B cell (primary cell): ENCODE measurements around the gene BAZ2B. TPM values are rescaled to one million over a fixed set of nuclear protein-coding genes. Genes with fewer than 3 reads are reported as not detected.

Experiments
- ATAC-seq: fragments of 200-7000 bp; cut with Tn5 transposase; one replicate; pipeline ENCODE4 v1.10.0; 2021; ENCODE audit warnings: low read depth, mild to moderate bottlenecking, moderate number of reproducible peaks, moderate library complexity
- CTCF ChIA-PET: fragments of 350-600 bp; sonication (Branson Sonifier 250); formaldehyde crosslinking; loops from one replicate; lab custom pipeline; 2021; ENCODE audit warnings: antibody characterized with exemption, inconsistent platforms; lab: Charles Lee
- POLR2A ChIA-PET: fragments of 350-600 bp; sonication (Branson Sonifier 250); formaldehyde crosslinking; loops from one replicate; lab custom pipeline; 2021; ENCODE audit warnings: antibody characterized with exemption; lab: Charles Lee
- DNase-seq: peaks from one replicate; pipeline ENCODE4 v3.0.0; 2013
- H2AFZ ChIP-seq: 2 replicates; pipeline ENCODE4 v1.6.1; 2012; ENCODE audit warnings: mild to moderate bottlenecking, low read depth, low read length; ENCODE audit not compliant: insufficient read depth, poor library complexity, severe bottlenecking
- H3K27ac ChIP-seq, 2 donors: 1 replicate in 1 of 2; 2 replicates in 1 of 2; pipeline ENCODE4 v1.5.1; 2012 to 2013; ENCODE audit warnings: low read length in 2 of 2, mild to moderate bottlenecking in 2 of 2, moderate library complexity in 1 of 2
- H3K27me3 ChIP-seq, 4 experiments: fragments of 200-600 bp in 1 of 4; sonication (generic) in 1 of 4; replicated peaks in 1 of 4; 1 replicate in 2 of 4; 2 replicates in 2 of 4; pipeline versions ENCODE4 v1.6.1 to v1.7.0; 2013 to 2016; ENCODE audit warnings: low read length in 3 of 4, mild to moderate bottlenecking in 2 of 4, mixed read lengths in 1 of 4, moderate library complexity in 1 of 4; ENCODE audit not compliant: insufficient read depth in 4 of 4, control insufficient read depth in 3 of 4; ENCODE audit errors: control extremely low read depth in 1 of 4
- H3K36me3 ChIP-seq, 2 experiments: replicated peaks in 1 of 2; 1 replicate in 1 of 2; 2 replicates in 1 of 2; pipeline versions ENCODE4 v1.6.1 to v1.7.1; 2013; ENCODE audit warnings: low read length in 1 of 2; ENCODE audit not compliant: insufficient read depth in 2 of 2, control insufficient read depth in 1 of 2; ENCODE audit errors: control extremely low read depth in 1 of 2, extremely low read depth in 1 of 2
- H3K4me1 ChIP-seq, 2 donors: fragments of 200-600 bp in 1 of 2; sonication (generic) in 1 of 2; 1 replicate in 1 of 2; 2 replicates in 1 of 2; pipeline versions ENCODE4 v1.5.1 to v1.6.1; 2013 to 2017; ENCODE audit warnings: low read length in 2 of 2; ENCODE audit not compliant: control insufficient read depth in 2 of 2, insufficient read depth in 2 of 2
- H3K4me2 ChIP-seq: replicated peaks from 2 replicates; pipeline ENCODE3; 2012; ENCODE audit warnings: mild to moderate bottlenecking, low read depth, low read length; ENCODE audit not compliant: poor library complexity, severe bottlenecking
- H3K4me3 ChIP-seq, 5 experiments: fragments of 200-600 bp in 1 of 5; sonication (generic) in 1 of 5; 1 replicate in 3 of 5; 2 replicates in 2 of 5; pipeline versions ENCODE4 v1.5.1 to v1.7.0; 2011 to 2016; ENCODE audit warnings: low read length in 4 of 5, mild to moderate bottlenecking in 4 of 5, low read depth in 2 of 5, control low read depth in 1 of 5, moderate library complexity in 1 of 5; ENCODE audit not compliant: insufficient read depth in 1 of 5; ENCODE audit errors: control extremely low read depth in 1 of 5, extremely low read depth in 1 of 5
- H3K79me2 ChIP-seq: fragments of 200-600 bp; sonication (generic); one replicate; pipeline ENCODE4 v1.6.0; 2016; ENCODE audit warnings: low read length; ENCODE audit not compliant: control insufficient read depth, insufficient read depth
- H3K9ac ChIP-seq: fragments of 200-600 bp; sonication (generic); 2 replicates; pipeline ENCODE4 v1.6.1; 2017; ENCODE audit warnings: mild to moderate bottlenecking, low read length, moderate library complexity
- H3K9me3 ChIP-seq, 3 donors: one replicate each; pipeline versions ENCODE4 v1.6.1 to v1.7.1; 2013; ENCODE audit warnings: low read length in 2 of 3; ENCODE audit not compliant: control insufficient read depth in 2 of 3, insufficient read depth in 1 of 3; ENCODE audit errors: control extremely low read depth in 1 of 3
- H4K20me1 ChIP-seq: 2 replicates; pipeline ENCODE4 v1.6.0; 2012; ENCODE audit warnings: mild to moderate bottlenecking, low read length; ENCODE audit not compliant: insufficient read depth, control insufficient read depth, poor library complexity, severe bottlenecking
- H3K27ac Mint-ChIP-seq: one replicate; pipeline ENCODE4 v1.8.0; 2021; ENCODE audit warnings: mixed read lengths
- H3K27me3 Mint-ChIP-seq: one replicate; pipeline ENCODE4 v1.8.0; 2021; ENCODE audit warnings: mixed read lengths
- H3K4me1 Mint-ChIP-seq: one replicate; pipeline ENCODE4 v1.8.0; 2021; ENCODE audit warnings: mixed read lengths
- H3K4me3 Mint-ChIP-seq: one replicate; pipeline ENCODE4 v1.8.0; 2021; ENCODE audit warnings: mixed read lengths
- H3K9me3 Mint-ChIP-seq: one replicate; pipeline ENCODE4 v1.8.0; 2022; ENCODE audit warnings: mixed read lengths; ENCODE audit not compliant: insufficient read depth
- CTCF ChIP-seq: fragments of 200-600 bp; IDR thresholded peaks from one replicate; pipeline ENCODE4 v1.8.0; 2022; ENCODE audit warnings: antibody characterized with exemption, mild to moderate bottlenecking
- EZH2 ChIP-seq: IDR thresholded peaks from 2 replicates; pipeline ENCODE4 v1.6.1; 2012; ENCODE audit warnings: borderline replicate concordance, low read depth, mild to moderate bottlenecking, moderate library complexity, low read length; ENCODE audit not compliant: insufficient read depth, poor library complexity, severe bottlenecking
- WGBS: methylation state at CpG from one replicate; pipeline ENCODE4 v1.1.5; 2013; ENCODE audit warnings: missing lambda C conversion rate; ENCODE audit not compliant: insufficient coverage; 5-methylcytosine and 5-hydroxymethylcytosine counted together
- intact Hi-C: fragments of 100-400 bp; cut with micrococcal nuclease; formaldehyde crosslinking; loops from one replicate; pipeline ENCODE4 v1.10.0; 2022
- polyA plus RNA-seq: library from polyadenylated mRNA; depleted of rRNA; stranded (reverse); fragments of >200 nt; gene quantifications from 2 replicates; pipeline ENCODE4 v1.2.3, GENCODE V29; 2012
- total RNA-seq, 2 donors: library from RNA; stranded (reverse); fragments of 120-200 nt in 1 of 2; gene quantifications; 1 replicate in 1 of 2; 2 replicates in 1 of 2; pipeline versions ENCODE4 v1.2.3 to v1.2.4, GENCODE V29; 2013 to 2022

Gene BAZ2B
- total and polyA plus RNA-seq, 2 donors (not counting 1 experiment from before 2014, with no cell fraction given): 8.6 to 42.3 TPM

DNA sequence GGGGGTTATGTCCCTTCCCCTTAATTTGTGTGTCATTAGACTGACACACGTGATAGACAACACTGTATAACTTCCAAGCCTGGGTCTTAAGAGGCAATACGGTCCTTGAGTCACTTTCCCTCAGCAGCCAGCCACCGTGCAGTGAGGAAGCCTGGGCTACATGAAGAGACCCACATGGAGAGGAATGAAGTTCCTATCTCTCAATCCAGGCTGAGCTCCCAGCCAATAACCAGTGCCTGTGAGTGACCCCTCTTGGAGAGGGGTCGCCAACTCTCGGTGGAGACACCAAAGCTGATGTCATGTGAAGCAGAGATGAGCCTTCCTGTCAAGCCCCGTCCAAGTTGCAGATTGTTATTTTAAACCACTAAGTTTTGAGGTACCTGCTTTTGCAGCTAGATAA is 324.2 kb downstream of the BAZ2B start:
- Histone ChIP-seq H3K9me3 (no peaks in the 10 kb centered on the region), H3K4me1 (peaks cover 3% of the 10 kb centered on the region in 2 donors), H3K4me2 (no peak overlapping the region), H2AFZ (no peak overlapping the region), H3K27me3 (peaks cover 0 to 3% (median 1%) of the 10 kb centered on the region in 4 experiments), H3K4me3 (no peak overlapping the region), H3K79me2 (peaks cover 3% of the 10 kb centered on the region), H3K27ac (no peak overlapping the region), H3K9ac (no peak overlapping the region), H4K20me1 (no peaks in the 10 kb centered on the region), H3K36me3 (no peaks in the 10 kb centered on the region)
- TF ChIP-seq CTCF (no peak), EZH2 (no peak)
- intact Hi-C loops: no loop called here
- Mint-ChIP-seq H3K27me3 (peaks cover 16% of the 10 kb centered on the region), H3K4me1 (peaks cover 2% of the 10 kb centered on the region), H3K4me3 (no peak overlapping the region), H3K9me3 (no peaks in the 10 kb centered on the region), H3K27ac (no peak overlapping the region)
- 90% methylated on average over 5 of the region's 6 CpGs for WGBS
- CTCF ChIA-PET: no interaction called here
- POLR2A ChIA-PET: no interaction called here
- ATAC-seq (no peak), DNase-seq (no peak)

GRCh38 chr2:159290289-159290907 is 325.9 kb downstream of the BAZ2B start:
- CTCF ChIA-PET: no interaction called here
- WGBS: 65% methylated on average over 5 of the region's 7 CpGs
- H2AFZ ChIP-seq: no peak overlapping the region
- ATAC-seq (no peak), DNase-seq (no peak)
- H3K27ac ChIP-seq: no peak overlapping the region
- Mint-ChIP-seq H3K27me3 (peaks cover 8% of the 10 kb centered on the region), H3K27ac (no peak overlapping the region), H3K4me3 (no peak overlapping the region), H3K9me3 (no peaks in the 10 kb centered on the region), H3K4me1 (peaks cover 9% of the 10 kb centered on the region)
- no peaks in the 10 kb centered on the region for H4K20me1 ChIP-seq
- H3K4me3 ChIP-seq: no peak overlapping the region
- H3K4me1 ChIP-seq: peaks cover 10 to 13% of the 10 kb centered on the region in 2 donors
- H3K9me3 ChIP-seq: no peaks in the 10 kb centered on the region
- no peak overlapping the region for H3K9ac ChIP-seq
- no peak for TF ChIP-seq CTCF
- TF ChIP-seq EZH2: no peak
- peaks cover 17% of the 10 kb centered on the region for H3K79me2 ChIP-seq
- H3K36me3 ChIP-seq: no peaks in the 10 kb centered on the region
- no peak overlapping the region for H3K4me2 ChIP-seq
- intact Hi-C loops: no loop called here
- POLR2A ChIA-PET: no interaction called here
- peaks cover 0 to 3% (median 0%) of the 10 kb centered on the region in 4 experiments for H3K27me3 ChIP-seq
